H9 (cell line): ENCODE results near the gene AP3S2. TPM values are rescaled to one million over a fixed set of nuclear protein-coding genes. Genes with fewer than 3 reads are reported as not detected.

ENCODE experiments used
- DNase-seq: peaks from one replicate; pipeline ENCODE4 v3.0.0-alpha.2; 2017
- H2AFZ ChIP-seq: one replicate; pipeline ENCODE4 v1.6.1; 2013; ENCODE audit warnings: mild to moderate bottlenecking, low read length, control low read depth, moderate library complexity
- H2AK5ac ChIP-seq: 2 replicates; pipeline ENCODE4 v1.6.1; 2013; ENCODE audit warnings: low read length, control low read depth, mixed read lengths; ENCODE audit not compliant: insufficient read length
- H2BK120ac ChIP-seq: one replicate; pipeline ENCODE4 v1.6.1; 2013; ENCODE audit warnings: low read depth, mild to moderate bottlenecking, low read length, control low read depth, inconsistent platforms; ENCODE audit not compliant: poor library complexity, severe bottlenecking
- H2BK12ac ChIP-seq: 2 replicates; pipeline ENCODE4 v1.6.1; 2013; ENCODE audit warnings: low read length, control low read depth, mixed read lengths, low read depth; ENCODE audit not compliant: insufficient read length
- H2BK15ac ChIP-seq: 2 replicates; pipeline ENCODE4 v1.6.1; 2013; ENCODE audit warnings: low read depth, low read length, control low read depth
- H2BK20ac ChIP-seq: one replicate; pipeline ENCODE4 v1.6.1; 2013; ENCODE audit warnings: low read depth, mild to moderate bottlenecking, low read length, control low read depth, inconsistent platforms; ENCODE audit not compliant: poor library complexity, severe bottlenecking
- H2BK5ac ChIP-seq: 2 replicates; pipeline ENCODE4 v1.6.1; 2013; ENCODE audit warnings: low read length, control low read depth, mixed read lengths; ENCODE audit not compliant: insufficient read length
- H3K14ac ChIP-seq: 2 replicates; pipeline ENCODE4 v1.6.1; 2013; ENCODE audit warnings: low read length, control low read depth; ENCODE audit not compliant: insufficient read depth
- H3K18ac ChIP-seq: 2 replicates; pipeline ENCODE4 v1.6.1; 2013; ENCODE audit warnings: low read depth, mild to moderate bottlenecking, mixed read lengths, low read length, control low read depth; ENCODE audit not compliant: insufficient read length
- H3K23ac ChIP-seq: 2 replicates; pipeline ENCODE4 v1.6.1; 2013; ENCODE audit warnings: low read length, control low read depth, mixed read lengths, low read depth; ENCODE audit not compliant: insufficient read length
- H3K23me2 ChIP-seq: 2 replicates; pipeline ENCODE4 v1.6.1; 2013; ENCODE audit warnings: low read depth, mild to moderate bottlenecking, mixed read lengths, low read length, control low read depth; ENCODE audit not compliant: insufficient read length, poor library complexity, severe bottlenecking
- H3K27ac ChIP-seq: 2 replicates; pipeline ENCODE4 v1.5.1; 2013; ENCODE audit warnings: low read length, control low read depth, mixed read lengths, low read depth; ENCODE audit not compliant: insufficient read length
- H3K27me3 ChIP-seq: 2 replicates; pipeline ENCODE4 v1.6.1; 2013; ENCODE audit warnings: low read length, control low read depth, inconsistent platforms; ENCODE audit not compliant: insufficient read depth
- H3K4ac ChIP-seq: 2 replicates; pipeline ENCODE4 v1.6.1; 2013; ENCODE audit warnings: low read depth, mild to moderate bottlenecking, control low read depth, inconsistent platforms, low read length, moderate library complexity
- H3K4me1 ChIP-seq: 2 replicates; pipeline ENCODE4 v1.6.1; 2013; ENCODE audit warnings: low read length, control low read depth, inconsistent platforms; ENCODE audit not compliant: insufficient read depth
- H3K4me2 ChIP-seq: 2 replicates; pipeline ENCODE4 v1.6.1; 2013; ENCODE audit warnings: low read length, control low read depth, mixed read lengths; ENCODE audit not compliant: insufficient read length, insufficient read depth
- H3K56ac ChIP-seq: 2 replicates; pipeline ENCODE4 v1.6.1; 2013; ENCODE audit warnings: low read depth, mild to moderate bottlenecking, mixed read lengths, low read length, control low read depth; ENCODE audit not compliant: insufficient read length
- H3K79me1 ChIP-seq: 2 replicates; pipeline ENCODE4 v1.6.1; 2013; ENCODE audit warnings: low read depth, mild to moderate bottlenecking, moderate library complexity, low read length, control low read depth, inconsistent platforms; ENCODE audit not compliant: insufficient read depth, poor library complexity, severe bottlenecking
- H3K79me2 ChIP-seq: 2 replicates; pipeline ENCODE4 v1.6.1; 2013; ENCODE audit warnings: low read length, control low read depth, inconsistent platforms; ENCODE audit not compliant: insufficient read depth
- H3K9ac ChIP-seq: 2 replicates; pipeline ENCODE4 v1.6.1; 2013; ENCODE audit warnings: low read length, control low read depth, mixed read lengths; ENCODE audit not compliant: insufficient read length; ENCODE audit errors: extremely low read depth
- H3K9me3 ChIP-seq: one replicate; pipeline ENCODE4 v1.6.1; 2013; ENCODE audit warnings: low read depth, low read length, inconsistent platforms; ENCODE audit not compliant: control insufficient read depth
- H3T11ph ChIP-seq: one replicate; pipeline ENCODE4 v1.6.1; 2013; ENCODE audit warnings: mild to moderate bottlenecking, low read length, control low read depth, inconsistent platforms
- H4K20me1 ChIP-seq: one replicate; pipeline ENCODE4 v1.6.1; 2013; ENCODE audit not compliant: control insufficient read depth, insufficient read length, insufficient read depth
- H4K5ac ChIP-seq: 2 replicates; pipeline ENCODE4 v1.6.1; 2013; ENCODE audit warnings: low read depth, mild to moderate bottlenecking, mixed read lengths, low read length, control low read depth; ENCODE audit not compliant: insufficient read length
- H4K8ac ChIP-seq: replicated peaks from 2 replicates; pipeline ENCODE4 v1.6.1; 2013; ENCODE audit warnings: low read length, control low read depth, mixed read lengths, low read depth; ENCODE audit not compliant: insufficient read length
- H4K91ac ChIP-seq: 2 replicates; pipeline ENCODE4 v1.6.1; 2013; ENCODE audit warnings: low read depth, mild to moderate bottlenecking, moderate library complexity, mixed read lengths, low read length, control low read depth; ENCODE audit not compliant: insufficient read length
- H3K27ac Mint-ChIP-seq, 3 experiments: 2 replicates in 2 of 3; 3 replicates in 1 of 3; pipeline ENCODE4 v1.8.0; 2020 to 2021; ENCODE audit warnings: mixed read lengths in 3 of 3, mild to moderate bottlenecking in 1 of 3, moderate library complexity in 1 of 3
- H3K27me3 Mint-ChIP-seq: 2 replicates; pipeline ENCODE4 v1.8.0; 2021; ENCODE audit warnings: low read depth, mild to moderate bottlenecking, moderate library complexity, mixed read lengths
- H3K36me3 Mint-ChIP-seq, 3 experiments: 2 replicates in 2 of 3; 3 replicates in 1 of 3; pipeline ENCODE4 v1.8.0; 2020 to 2021; ENCODE audit warnings: low read depth in 3 of 3, mixed read lengths in 3 of 3; ENCODE audit not compliant: insufficient read depth in 1 of 3
- H3K4me1 Mint-ChIP-seq, 2 experiments: 2 replicates each; pipeline ENCODE4 v1.8.0; 2020; ENCODE audit warnings: mixed read lengths in 2 of 2
- H3K4me3 Mint-ChIP-seq, 2 experiments: 2 replicates in 1 of 2; 3 replicates in 1 of 2; pipeline ENCODE4 v1.8.0; 2020 to 2021; ENCODE audit warnings: mild to moderate bottlenecking in 2 of 2, mixed read lengths in 2 of 2, moderate library complexity in 1 of 2
- H3K9me3 Mint-ChIP-seq, 2 experiments: 2 replicates in 1 of 2; 3 replicates in 1 of 2; pipeline ENCODE4 v1.8.0; 2020; ENCODE audit warnings: mild to moderate bottlenecking in 2 of 2, mixed read lengths in 2 of 2, moderate library complexity in 1 of 2
- WGBS: extraction: QIAGEN DNeasy Blood & Tissue Kit; methylation state at CpG from one replicate; pipeline ENCODE4 v1.1.7; 2013; ENCODE audit warnings: missing lambda C conversion rate, low lambda C conversion rate, mixed read lengths; ENCODE audit not compliant: insufficient read length; ENCODE audit errors: extremely low coverage; 5-methylcytosine and 5-hydroxymethylcytosine counted together
- total RNA-seq: library from RNA; stranded (reverse); gene quantifications from 2 replicates; pipeline ENCODE4 v1.2.1, GENCODE V29; 2021
- TF ChIP-seq, protein P1 (sequence below): fragments of 200-600 bp; sonication (generic); conservative IDR thresholded peaks from 3 replicates; pipeline ENCODE4 v1.8.0; 2021; ENCODE audit warnings: antibody characterized with exemption, mild to moderate bottlenecking

AP3S2 gene
- total RNA-seq, 1 experiment from 2014 or later: 33.9 TPM

DNA sequence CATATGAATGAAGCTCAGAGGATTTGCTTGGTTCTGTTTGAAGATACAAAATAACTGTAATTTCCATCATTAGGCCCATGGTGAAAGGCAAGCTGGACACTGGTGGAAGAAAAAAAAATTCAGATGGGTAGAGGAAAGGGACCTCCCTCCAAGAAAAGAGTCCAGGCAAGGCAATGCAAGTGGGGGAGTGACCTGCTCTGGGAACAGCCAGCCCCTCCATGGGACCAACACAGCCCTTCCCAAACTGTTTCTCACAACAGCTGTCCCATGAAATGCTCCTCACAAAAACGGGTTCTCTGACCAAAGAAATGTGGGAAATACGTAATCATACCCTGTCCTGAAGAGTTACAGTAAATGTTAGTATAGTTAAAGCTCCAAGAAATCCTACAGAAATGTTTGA lies 4.4 kb upstream of the AP3S2 start:
- H3T11ph ChIP-seq: no peak overlapping the region
- Mint-ChIP-seq H3K4me3 (0 out of 5 replicates have a peak overlapping the region, but pooled peaks of 1 of the 2 experiments have one; percentile 35), H3K27ac (peak overlapping the region in 1 of 3 experiments; percentile 37; a peak in 2 of 7 replicates), H3K9me3 (no peaks in the 10 kb centered on the region), H3K4me1 (peaks cover 6% of the 10 kb centered on the region in 2 experiments), H3K27me3 (no peaks in the 10 kb centered on the region), H3K36me3 (peaks cover 0 to 3% (median 0%) of the 10 kb centered on the region in 3 experiments; a peak in 2 of 7 replicates)
- WGBS: no CpG with 5 or more reads among the region's 2 CpGs
- H3K23ac ChIP-seq: no peak overlapping the region
- no peak overlapping the region for H3K27ac ChIP-seq
- no peak overlapping the region for H2BK120ac ChIP-seq
- no peak overlapping the region for H2AFZ ChIP-seq
- H3K9ac ChIP-seq: no peak overlapping the region
- H3K79me1 ChIP-seq: no peaks in the 10 kb centered on the region
- no peak overlapping the region for H3K18ac ChIP-seq
- TF ChIP-seq, protein P1, sequence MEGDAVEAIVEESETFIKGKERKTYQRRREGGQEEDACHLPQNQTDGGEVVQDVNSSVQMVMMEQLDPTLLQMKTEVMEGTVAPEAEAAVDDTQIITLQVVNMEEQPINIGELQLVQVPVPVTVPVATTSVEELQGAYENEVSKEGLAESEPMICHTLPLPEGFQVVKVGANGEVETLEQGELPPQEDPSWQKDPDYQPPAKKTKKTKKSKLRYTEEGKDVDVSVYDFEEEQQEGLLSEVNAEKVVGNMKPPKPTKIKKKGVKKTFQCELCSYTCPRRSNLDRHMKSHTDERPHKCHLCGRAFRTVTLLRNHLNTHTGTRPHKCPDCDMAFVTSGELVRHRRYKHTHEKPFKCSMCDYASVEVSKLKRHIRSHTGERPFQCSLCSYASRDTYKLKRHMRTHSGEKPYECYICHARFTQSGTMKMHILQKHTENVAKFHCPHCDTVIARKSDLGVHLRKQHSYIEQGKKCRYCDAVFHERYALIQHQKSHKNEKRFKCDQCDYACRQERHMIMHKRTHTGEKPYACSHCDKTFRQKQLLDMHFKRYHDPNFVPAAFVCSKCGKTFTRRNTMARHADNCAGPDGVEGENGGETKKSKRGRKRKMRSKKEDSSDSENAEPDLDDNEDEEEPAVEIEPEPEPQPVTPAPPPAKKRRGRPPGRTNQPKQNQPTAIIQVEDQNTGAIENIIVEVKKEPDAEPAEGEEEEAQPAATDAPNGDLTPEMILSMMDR: no peak
- no peak overlapping the region for H3K4ac ChIP-seq
- H2AK5ac ChIP-seq: no peak overlapping the region
- no peak overlapping the region for H2BK15ac ChIP-seq
- no peak overlapping the region for H2BK12ac ChIP-seq
- no peaks in the 10 kb centered on the region for H3K27me3 ChIP-seq
- H3K9me3 ChIP-seq: no peaks in the 10 kb centered on the region
- H3K79me2 ChIP-seq: no peaks in the 10 kb centered on the region
- H3K56ac ChIP-seq: no peak overlapping the region
- H4K20me1 ChIP-seq: no peaks in the 10 kb centered on the region
- H3K23me2 ChIP-seq: peaks cover 11% of the 10 kb centered on the region
- H2BK20ac ChIP-seq: no peak overlapping the region
- H3K14ac ChIP-seq: no peak overlapping the region
- no peak overlapping the region for H3K4me2 ChIP-seq
- no peak overlapping the region for H4K91ac ChIP-seq
- no peak for DNase-seq
- no peaks in the 10 kb centered on the region for H3K4me1 ChIP-seq
- no peak overlapping the region for H4K5ac ChIP-seq
- no peak overlapping the region for H2BK5ac ChIP-seq
- H4K8ac ChIP-seq: no peak overlapping the region
